K562 (cell line): ENCODE measurements around the gene USP19. TPM values are rescaled to one million over a fixed set of nuclear protein-coding genes. Genes with fewer than 3 reads are reported as not detected.

Source experiments
- ELF1 ChIP-seq: fragments of 200-800 bp; sonication (Bioruptor generic); IDR thresholded peaks from 2 replicates; pipeline ENCODE4 v1.6.1; 2016; ENCODE audit warnings: missing genetic modification characterization, missing compliant biosample characterization
- ESRRB ChIP-seq: fragments of 250-450 bp; sonication (Bioruptor Pico); IDR thresholded peaks from 2 replicates; pipeline ENCODE4 v1.5.0; 2020; ENCODE audit warnings: mild to moderate bottlenecking, moderate library complexity, borderline replicate concordance
- ETV6 ChIP-seq, 3 experiments: fragments of 150-350 bp in 1 of 3; sonication (generic) in 1 of 3; formaldehyde crosslinking in 1 of 3; IDR thresholded peaks; 2 replicates each; pipeline versions ENCODE4 v1.6.1 to v1.8.0; 2014 to 2022; ENCODE audit warnings: borderline replicate concordance in 2 of 3, low read depth in 2 of 3, antibody characterized with exemption in 1 of 3, low read length in 1 of 3, mild to moderate bottlenecking in 1 of 3, missing genetic modification reagents in 1 of 3
- MAFG ChIP-seq: fragments of 450-650 bp; conservative IDR thresholded peaks from 2 replicates; pipeline ENCODE4 v1.6.1; 2016; ENCODE audit warnings: missing genetic modification characterization, missing compliant biosample characterization
- NELFE ChIP-seq: IDR thresholded peaks from 2 replicates; pipeline ENCODE4 v1.6.1; 2011; ENCODE audit warnings: mild to moderate bottlenecking; ENCODE audit not compliant: insufficient read depth, insufficient read length
- NUFIP1 ChIP-seq: fragments of 450-650 bp; IDR thresholded peaks from 2 replicates; pipeline ENCODE4 v1.6.1; 2018; ENCODE audit not compliant: partially characterized antibody
- SAP30 ChIP-seq: fragments of 200-600 bp; sonication (generic); IDR thresholded peaks from 2 replicates; pipeline ENCODE4 v1.6.1; 2012; ENCODE audit warnings: borderline replicate concordance, low read depth, mild to moderate bottlenecking, moderate library complexity, low read length, control low read depth, inconsistent platforms; ENCODE audit not compliant: insufficient read depth, poor library complexity, severe bottlenecking
- TAF1 ChIP-seq: IDR thresholded peaks from 2 replicates; pipeline ENCODE4 v1.6.1; 2011; ENCODE audit warnings: mild to moderate bottlenecking, low read length, moderate library complexity; ENCODE audit not compliant: insufficient read depth, control insufficient read depth, severe bottlenecking; ENCODE audit errors: extremely low read depth
- TCF7L2 ChIP-seq: fragments of 150-350 bp; IDR thresholded peaks from 2 replicates; pipeline ENCODE4 v1.6.1; 2016; ENCODE audit warnings: low read depth, mild to moderate bottlenecking, low read length, moderate library complexity
- YY1 ChIP-seq, 3 experiments: IDR thresholded peaks; 2 replicates each; pipeline ENCODE4 v1.6.1; 2011; ENCODE audit warnings: low read length in 2 of 3, mild to moderate bottlenecking in 2 of 3, moderate library complexity in 2 of 3, borderline replicate concordance in 1 of 3, control low read depth in 1 of 3, low read depth in 1 of 3; ENCODE audit not compliant: insufficient read depth in 3 of 3, insufficient replicate concordance in 2 of 3, control insufficient read depth in 1 of 3, insufficient read length in 1 of 3; ENCODE audit errors: extremely low read depth in 1 of 3
- ZBTB8A ChIP-seq: fragments of 450-650 bp; IDR thresholded peaks from 2 replicates; pipeline ENCODE4 v1.6.1; 2018; ENCODE audit warnings: mild to moderate bottlenecking, moderate library complexity; ENCODE audit not compliant: partially characterized antibody
- ZNF695 ChIP-seq: fragments of 450-650 bp; formaldehyde crosslinking; IDR thresholded peaks from 2 replicates; pipeline ENCODE4 v1.4.0; 2020; ENCODE audit warnings: mild to moderate bottlenecking, moderate library complexity
- polyA plus RNA-seq, 8 experiments: library from polyadenylated mRNA; depleted of rRNA in 4 of 8; stranded (reverse) in 5 of 8; unstranded in 3 of 8; fragments of >200 nt; fragmentation: Nextera tagmentation in 2 of 8; fragmentation: Illumina TruSeq in 1 of 8; extraction: Ambion mirVana in 2 of 8; extraction: Trizol in 1 of 8; gene quantifications; 2 replicates each; pipeline versions ENCODE4 v1.2.1 to v1.2.3, GENCODE V29; 2011 to 2014; ENCODE audit warnings: inconsistent platforms in 1 of 8, missing spikeins in 1 of 8
- total RNA-seq, 7 experiments: library from RNA; depleted of rRNA in 6 of 7; stranded (reverse); fragments of >200 nt in 6 of 7; fragmentation: Illumina TruSeq in 2 of 7; extraction: Trizol in 2 of 7; gene quantifications; 2 replicates each; pipeline versions ENCODE4 v1.2.1 to v1.2.3, GENCODE V29; 2011 to 2021; ENCODE audit warnings: low replicate concordance in 1 of 7
- TF ChIP-seq, protein P1 (sequence below): sonication (generic); formaldehyde crosslinking; IDR thresholded peaks from 2 replicates; pipeline ENCODE4 v1.8.0; 2022; ENCODE audit warnings: missing genetic modification reagents, mild to moderate bottlenecking, borderline replicate concordance
- TF ChIP-seq, protein P2 (sequence below): fragments of 450-650 bp; formaldehyde crosslinking; IDR thresholded peaks from 2 replicates; pipeline ENCODE4 v1.4.0; 2022; ENCODE audit warnings: mild to moderate bottlenecking, moderate library complexity
- TF ChIP-seq, protein P3 (sequence below): fragments of 250-450 bp; sonication (Bioruptor Pico); IDR thresholded peaks from 2 replicates; pipeline ENCODE4 v1.5.0; 2021
- TF ChIP-seq, protein P4 (sequence below): fragments of 250-450 bp; sonication (Bioruptor Pico); IDR thresholded peaks from 2 replicates; pipeline ENCODE4 v1.4.0; 2020; ENCODE audit warnings: mild to moderate bottlenecking, moderate library complexity, borderline replicate concordance

Gene USP19
- total and polyA plus RNA-seq, 9 of the 15 experiments (the other 6 are each of a cell fraction or from before 2014, with no cell fraction given) = 0.24 to 65.9 (median 36.9) TPM

DNA sequence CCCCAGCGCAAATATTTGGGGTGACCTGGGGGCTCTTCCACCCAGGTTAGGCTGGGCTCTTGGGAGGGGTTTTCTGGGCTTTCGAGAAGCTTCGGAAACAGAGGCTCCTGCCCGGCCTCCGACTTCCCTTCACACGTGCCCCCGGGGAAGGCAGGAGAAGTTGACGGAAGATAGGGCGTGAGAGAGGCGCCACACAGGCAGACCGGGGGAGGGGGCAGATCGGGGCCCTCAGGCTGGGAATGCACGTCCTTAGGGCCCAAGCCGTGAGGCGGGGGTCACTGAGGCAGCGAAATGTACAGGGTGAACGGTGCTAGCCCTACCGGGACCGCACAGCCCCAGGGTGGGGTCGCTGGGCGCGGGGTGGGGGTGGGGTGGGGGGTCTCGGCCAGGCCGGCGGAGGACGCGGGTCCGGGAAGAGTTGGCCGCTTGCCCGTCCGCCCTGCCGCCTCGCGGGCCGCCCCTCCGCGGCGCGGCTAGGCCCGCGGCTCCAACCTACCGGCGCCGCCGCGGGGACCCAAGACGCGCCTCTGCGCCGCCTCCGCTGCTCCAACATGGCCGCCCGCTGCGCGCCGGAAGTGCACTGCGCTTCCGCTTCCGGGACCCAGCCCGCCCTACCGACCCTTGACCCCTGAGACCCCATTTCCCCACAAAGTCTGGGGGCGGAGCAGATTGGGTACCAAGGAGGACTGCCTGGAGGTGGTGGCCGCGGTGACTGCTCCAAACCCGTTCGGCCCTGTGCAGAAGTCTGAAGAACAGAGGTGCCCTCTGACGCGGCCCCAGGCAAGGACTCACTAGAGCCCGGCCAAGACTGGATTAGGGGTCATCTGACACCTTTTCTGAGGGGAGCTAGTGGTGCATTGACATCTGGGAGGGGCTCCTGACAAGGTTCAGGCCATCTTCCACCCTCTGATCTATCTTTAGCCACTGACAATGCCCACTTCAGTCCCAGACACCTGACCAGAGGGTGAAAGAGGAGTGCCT is 45.4 kb upstream of the USP19 start, which contains the start of gene CCDC71 (continued):
- TF ChIP-seq, protein P1, sequence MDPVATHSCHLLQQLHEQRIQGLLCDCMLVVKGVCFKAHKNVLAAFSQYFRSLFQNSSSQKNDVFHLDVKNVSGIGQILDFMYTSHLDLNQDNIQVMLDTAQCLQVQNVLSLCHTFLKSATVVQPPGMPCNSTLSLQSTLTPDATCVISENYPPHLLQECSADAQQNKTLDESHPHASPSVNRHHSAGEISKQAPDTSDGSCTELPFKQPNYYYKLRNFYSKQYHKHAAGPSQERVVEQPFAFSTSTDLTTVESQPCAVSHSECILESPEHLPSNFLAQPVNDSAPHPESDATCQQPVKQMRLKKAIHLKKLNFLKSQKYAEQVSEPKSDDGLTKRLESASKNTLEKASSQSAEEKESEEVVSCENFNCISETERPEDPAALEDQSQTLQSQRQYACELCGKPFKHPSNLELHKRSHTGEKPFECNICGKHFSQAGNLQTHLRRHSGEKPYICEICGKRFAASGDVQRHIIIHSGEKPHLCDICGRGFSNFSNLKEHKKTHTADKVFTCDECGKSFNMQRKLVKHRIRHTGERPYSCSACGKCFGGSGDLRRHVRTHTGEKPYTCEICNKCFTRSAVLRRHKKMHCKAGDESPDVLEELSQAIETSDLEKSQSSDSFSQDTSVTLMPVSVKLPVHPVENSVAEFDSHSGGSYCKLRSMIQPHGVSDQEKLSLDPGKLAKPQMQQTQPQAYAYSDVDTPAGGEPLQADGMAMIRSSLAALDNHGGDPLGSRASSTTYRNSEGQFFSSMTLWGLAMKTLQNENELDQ = no peak
- no peak for TF ChIP-seq ZNF695 (CRISPR knock-in tag)
- no peak for TF ChIP-seq NELFE
- TF ChIP-seq, protein P2, sequence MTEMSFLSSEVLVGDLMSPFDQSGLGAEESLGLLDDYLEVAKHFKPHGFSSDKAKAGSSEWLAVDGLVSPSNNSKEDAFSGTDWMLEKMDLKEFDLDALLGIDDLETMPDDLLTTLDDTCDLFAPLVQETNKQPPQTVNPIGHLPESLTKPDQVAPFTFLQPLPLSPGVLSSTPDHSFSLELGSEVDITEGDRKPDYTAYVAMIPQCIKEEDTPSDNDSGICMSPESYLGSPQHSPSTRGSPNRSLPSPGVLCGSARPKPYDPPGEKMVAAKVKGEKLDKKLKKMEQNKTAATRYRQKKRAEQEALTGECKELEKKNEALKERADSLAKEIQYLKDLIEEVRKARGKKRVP (CRISPR knock-in tag) = no peak
- TF ChIP-seq YY1 (IDR thresholded peaks at IDR 0.05; ENCODE audit: borderline replicate concordance in 1 of 3, control insufficient read depth in 1 of 3, extremely low read depth in 1 of 3, insufficient read depth in 3 of 3, insufficient read length in 1 of 3, insufficient replicate concordance in 2 of 3, low read depth in 1 of 3, low read length in 2 of 3) = peak; percentile 83 to 98 (median 96)
- no peak for TF ChIP-seq ESRRB
- TF ChIP-seq ETV6 (IDR thresholded peaks at IDR 0.05; ENCODE audit: borderline replicate concordance in 1 of 2, low read depth in 2 of 2, low read length in 1 of 2) = no peak
- no peak for TF ChIP-seq ETV6 (CRISPR knock-in tag; IDR thresholded peaks at IDR 0.05; ENCODE audit: borderline replicate concordance)
- TF ChIP-seq, protein P3, sequence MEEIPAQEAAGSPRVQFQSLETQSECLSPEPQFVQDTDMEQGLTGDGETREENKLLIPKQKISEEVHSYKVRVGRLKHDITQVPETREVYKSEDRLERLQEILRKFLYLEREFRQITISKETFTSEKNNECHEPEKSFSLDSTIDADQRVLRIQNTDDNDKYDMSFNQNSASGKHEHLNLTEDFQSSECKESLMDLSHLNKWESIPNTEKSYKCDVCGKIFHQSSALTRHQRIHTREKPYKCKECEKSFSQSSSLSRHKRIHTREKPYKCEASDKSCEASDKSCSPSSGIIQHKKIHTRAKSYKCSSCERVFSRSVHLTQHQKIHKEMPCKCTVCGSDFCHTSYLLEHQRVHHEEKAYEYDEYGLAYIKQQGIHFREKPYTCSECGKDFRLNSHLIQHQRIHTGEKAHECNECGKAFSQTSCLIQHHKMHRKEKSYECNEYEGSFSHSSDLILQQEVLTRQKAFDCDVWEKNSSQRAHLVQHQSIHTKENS (CRISPR knock-in tag) = no peak
- TF ChIP-seq NUFIP1 = no peak
- TF ChIP-seq TAF1 = peak; percentile 81
- TF ChIP-seq SAP30 = no peak
- TF ChIP-seq, protein P4, sequence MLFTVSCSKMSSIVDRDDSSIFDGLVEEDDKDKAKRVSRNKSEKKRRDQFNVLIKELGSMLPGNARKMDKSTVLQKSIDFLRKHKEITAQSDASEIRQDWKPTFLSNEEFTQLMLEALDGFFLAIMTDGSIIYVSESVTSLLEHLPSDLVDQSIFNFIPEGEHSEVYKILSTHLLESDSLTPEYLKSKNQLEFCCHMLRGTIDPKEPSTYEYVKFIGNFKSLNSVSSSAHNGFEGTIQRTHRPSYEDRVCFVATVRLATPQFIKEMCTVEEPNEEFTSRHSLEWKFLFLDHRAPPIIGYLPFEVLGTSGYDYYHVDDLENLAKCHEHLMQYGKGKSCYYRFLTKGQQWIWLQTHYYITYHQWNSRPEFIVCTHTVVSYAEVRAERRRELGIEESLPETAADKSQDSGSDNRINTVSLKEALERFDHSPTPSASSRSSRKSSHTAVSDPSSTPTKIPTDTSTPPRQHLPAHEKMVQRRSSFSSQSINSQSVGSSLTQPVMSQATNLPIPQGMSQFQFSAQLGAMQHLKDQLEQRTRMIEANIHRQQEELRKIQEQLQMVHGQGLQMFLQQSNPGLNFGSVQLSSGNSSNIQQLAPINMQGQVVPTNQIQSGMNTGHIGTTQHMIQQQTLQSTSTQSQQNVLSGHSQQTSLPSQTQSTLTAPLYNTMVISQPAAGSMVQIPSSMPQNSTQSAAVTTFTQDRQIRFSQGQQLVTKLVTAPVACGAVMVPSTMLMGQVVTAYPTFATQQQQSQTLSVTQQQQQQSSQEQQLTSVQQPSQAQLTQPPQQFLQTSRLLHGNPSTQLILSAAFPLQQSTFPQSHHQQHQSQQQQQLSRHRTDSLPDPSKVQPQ (CRISPR knock-in tag) = no peak
- no peak for TF ChIP-seq MAFG
- no peak for TF ChIP-seq ZBTB8A
- peak; percentile 90 for TF ChIP-seq ELF1 (tag)
- no peak for TF ChIP-seq TCF7L2
